ENCODE results near the gene KCNV2.

- no peak for TF ChIP-seq CTCF (IDR thresholded peaks at IDR 0.05; ENCODE audit: low read depth, low read length)
- no peak for TF ChIP-seq EZH2phosphoT487 (IDR thresholded peaks at IDR 0.05; ENCODE audit: low read depth)
These were observed 23.3 kb downstream of the KCNV2 start for GRCh38 chr9:2740616-2741015.
